GM21528 (cell line): Measurements from ENCODE around the gene CD2.

ENCODE experiments used
- ATAC-seq: cut with Tn5 transposase; IDR thresholded peaks from one replicate; pipeline ENCODE4 v1.9.1; 2021; ENCODE audit warnings: mild to moderate bottlenecking, moderate library complexity; ENCODE audit not compliant: unreplicated experiment, low FRiP score

The CD2 gene, protein sequence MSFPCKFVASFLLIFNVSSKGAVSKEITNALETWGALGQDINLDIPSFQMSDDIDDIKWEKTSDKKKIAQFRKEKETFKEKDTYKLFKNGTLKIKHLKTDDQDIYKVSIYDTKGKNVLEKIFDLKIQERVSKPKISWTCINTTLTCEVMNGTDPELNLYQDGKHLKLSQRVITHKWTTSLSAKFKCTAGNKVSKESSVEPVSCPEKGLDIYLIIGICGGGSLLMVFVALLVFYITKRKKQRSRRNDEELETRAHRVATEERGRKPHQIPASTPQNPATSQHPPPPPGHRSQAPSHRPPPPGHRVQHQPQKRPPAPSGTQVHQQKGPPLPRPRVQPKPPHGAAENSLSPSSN

DNA sequence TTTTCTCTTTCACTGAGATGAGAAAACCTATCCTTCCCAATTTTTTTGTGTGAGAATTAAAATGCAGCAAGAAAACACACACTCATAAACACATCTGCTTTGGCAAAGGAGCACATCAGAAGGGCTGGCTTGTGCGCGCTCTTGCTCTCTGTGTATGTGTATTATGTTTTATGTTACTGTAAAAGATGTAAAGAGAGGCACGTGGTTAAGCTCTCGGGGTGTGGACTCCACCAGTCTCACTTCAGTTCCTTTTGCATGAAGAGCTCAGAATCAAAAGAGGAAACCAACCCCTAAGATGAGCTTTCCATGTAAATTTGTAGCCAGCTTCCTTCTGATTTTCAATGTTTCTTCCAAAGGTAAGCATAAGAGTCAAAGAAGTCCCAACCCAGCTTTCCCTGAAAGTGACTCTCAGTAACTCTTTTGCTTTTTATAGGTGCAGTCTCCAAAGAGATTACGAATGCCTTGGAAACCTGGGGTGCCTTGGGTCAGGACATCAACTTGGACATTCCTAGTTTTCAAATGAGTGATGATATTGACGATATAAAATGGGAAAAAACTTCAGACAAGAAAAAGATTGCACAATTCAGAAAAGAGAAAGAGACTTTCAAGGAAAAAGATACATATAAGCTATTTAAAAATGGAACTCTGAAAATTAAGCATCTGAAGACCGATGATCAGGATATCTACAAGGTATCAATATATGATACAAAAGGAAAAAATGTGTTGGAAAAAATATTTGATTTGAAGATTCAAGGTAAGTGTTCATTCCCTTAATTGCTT lies at the start of gene CD2:
TSS of gene CD2 (plus strand) at position 233 of the 780 bp plus-strand sequence. CDS start at position 296, 63 bp downstream.
- no peak for ATAC-seq

DNA sequence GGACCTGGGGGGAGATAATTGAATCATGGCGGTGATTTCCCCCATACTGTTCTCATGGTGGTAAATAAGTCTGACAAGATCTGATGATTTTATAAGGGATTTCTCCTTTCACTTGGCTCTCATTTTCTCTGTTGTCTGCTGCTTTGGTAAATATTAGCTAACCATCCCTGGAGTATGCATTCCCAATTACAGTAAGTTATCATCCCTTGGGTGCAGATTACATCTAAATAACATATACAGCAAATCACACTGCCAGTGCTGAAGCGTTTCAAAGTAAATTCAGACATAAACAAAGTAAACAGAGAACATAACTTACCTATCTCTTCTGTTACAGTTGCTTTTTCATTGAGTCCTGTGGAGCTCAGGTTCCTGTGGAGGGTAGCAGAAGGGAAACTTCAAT lies 48.1 kb upstream of the CD2 start:
- ATAC-seq = no peak

GRCh38 chr1:116706841-116707240 lies 47.4 kb upstream of the CD2 start:
- ATAC-seq = no peak

GRCh38 chr1:116708255-116708900 lies 45.9 kb upstream of the CD2 start:
- ATAC-seq = no peak

DNA sequence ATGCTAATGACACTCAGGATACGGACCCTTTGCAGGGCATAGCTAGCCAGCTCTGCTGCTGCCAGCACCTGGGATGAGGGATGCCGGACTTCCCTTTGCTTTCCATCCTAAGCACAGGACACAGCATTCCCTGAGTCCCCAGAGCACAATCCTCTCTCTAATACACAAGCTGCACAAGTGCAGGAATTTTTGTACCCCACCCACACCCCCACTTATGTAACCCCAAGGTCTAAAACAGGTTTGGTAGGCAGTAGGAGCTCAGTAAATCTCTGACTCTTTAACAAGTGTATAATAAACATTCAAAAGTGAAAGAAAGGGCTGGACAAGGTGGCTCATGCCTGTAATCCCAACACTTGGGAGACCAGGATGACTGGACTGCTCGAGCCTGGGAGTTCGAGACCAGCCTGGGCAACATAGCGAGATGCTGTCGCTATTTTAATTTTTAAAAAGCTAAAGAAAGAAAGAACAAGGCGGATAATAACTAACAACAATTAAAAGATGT lies 44.5 kb upstream of the CD2 start:
- no peak for ATAC-seq

DNA sequence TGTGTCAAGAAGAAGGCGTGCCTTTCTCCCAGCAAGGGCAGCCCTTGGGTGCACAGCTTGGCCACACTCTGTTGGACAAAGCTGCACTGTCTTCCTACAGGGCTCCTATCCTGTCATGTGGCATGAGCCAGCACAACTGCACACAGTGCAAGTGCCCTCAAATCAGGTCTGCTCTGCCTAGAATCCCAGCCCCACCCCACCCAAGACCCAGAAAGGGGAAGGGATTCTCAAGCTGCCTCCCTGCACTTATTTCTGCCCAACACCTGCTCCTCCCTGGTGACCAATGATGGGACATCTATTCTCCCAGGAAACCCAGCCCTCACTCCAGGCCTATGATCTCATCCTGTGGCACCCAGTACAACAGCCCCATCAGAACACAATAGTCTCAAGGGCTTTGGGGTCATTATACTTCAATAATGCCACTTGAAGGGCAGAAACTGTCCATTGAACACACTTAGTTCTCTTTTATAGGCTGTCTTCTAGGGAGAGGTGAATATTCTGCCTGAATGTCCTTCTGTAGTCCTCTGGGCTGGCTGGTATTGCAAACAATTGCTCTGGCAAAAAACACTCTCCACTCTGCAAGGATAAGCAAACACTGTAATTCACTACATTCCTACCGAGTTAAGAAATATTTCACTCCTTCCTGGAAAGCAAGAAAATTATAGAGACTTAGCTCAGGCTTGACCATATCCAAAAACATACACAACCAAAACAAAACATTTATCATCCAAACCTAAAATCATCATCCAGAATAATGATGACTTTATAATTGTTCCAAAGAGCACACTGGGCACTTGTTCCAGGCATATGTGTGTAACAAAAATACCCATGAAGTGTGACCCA lies 43.6 kb upstream of the CD2 start:
- no peak for ATAC-seq

GRCh38 chr1:116711263-116711840 lies 42.9 kb upstream of the CD2 start:
- no peak for ATAC-seq

GRCh38 chr1:116712510-116712909 lies 41.7 kb upstream of the CD2 start:
- ATAC-seq = no peak

DNA sequence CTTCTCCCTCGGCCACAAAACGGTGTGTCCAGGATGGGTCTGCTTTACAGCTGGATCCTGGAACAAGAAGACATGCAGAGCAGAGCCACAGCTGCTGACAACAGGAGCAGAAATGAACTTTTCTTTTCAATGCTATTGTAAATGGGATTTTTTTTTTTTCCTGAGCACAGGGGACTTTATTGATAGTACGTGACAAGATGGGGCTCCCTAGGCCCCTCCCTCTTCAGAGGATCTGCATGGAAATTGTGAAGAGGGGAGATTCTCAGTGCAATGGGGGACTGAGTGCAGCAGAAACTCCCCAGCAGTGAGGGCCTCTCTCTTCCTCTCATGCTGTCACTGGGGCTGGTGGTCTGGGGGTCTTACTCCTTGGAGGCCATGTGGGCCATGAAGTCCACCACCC lies 40.8 kb upstream of the CD2 start:
- no peak for ATAC-seq

- no peak for ATAC-seq
These were observed 37.8 kb upstream of the CD2 start for GRCh38 chr1:116716391-116716790.

GRCh38 chr1:116717318-116717717 lies 36.9 kb upstream of the CD2 start:
- ATAC-seq = no peak

- no peak for ATAC-seq
These were observed 33.7 kb upstream of the CD2 start for GRCh38 chr1:116720364-116721038.

GRCh38 chr1:116721039-116721405 lies 33.2 kb upstream of the CD2 start:
- ATAC-seq = no peak

DNA sequence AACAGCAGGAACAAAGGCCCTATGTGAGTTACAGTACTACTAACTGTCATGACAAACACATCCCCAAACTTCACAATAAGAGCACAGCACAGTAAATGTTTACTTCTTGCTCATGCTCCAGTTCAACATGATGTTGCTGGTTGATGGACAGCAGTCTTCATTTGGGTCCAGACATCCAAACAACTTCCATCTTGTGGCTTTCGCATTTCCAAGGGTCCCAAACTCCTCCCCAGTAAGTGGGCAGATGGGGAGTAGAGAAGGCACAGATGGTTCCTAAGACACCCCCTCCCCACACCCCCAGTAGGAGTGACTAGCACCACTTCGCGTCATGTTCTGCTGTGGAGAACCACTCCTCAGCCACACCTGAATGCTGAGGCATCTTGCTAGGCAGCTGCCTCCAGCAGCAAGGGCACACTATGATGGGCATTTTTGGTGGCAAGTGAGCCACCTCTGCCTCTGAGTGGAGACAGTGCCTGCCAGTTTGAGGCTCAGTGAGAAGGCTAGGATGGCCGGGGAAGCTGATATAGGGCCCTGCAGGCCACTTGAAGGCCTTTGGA lies 32.7 kb upstream of the CD2 start:
- ATAC-seq = no peak

- no peak for ATAC-seq
These were observed 32.0 kb upstream of the CD2 start for GRCh38 chr1:116722016-116722838.

DNA sequence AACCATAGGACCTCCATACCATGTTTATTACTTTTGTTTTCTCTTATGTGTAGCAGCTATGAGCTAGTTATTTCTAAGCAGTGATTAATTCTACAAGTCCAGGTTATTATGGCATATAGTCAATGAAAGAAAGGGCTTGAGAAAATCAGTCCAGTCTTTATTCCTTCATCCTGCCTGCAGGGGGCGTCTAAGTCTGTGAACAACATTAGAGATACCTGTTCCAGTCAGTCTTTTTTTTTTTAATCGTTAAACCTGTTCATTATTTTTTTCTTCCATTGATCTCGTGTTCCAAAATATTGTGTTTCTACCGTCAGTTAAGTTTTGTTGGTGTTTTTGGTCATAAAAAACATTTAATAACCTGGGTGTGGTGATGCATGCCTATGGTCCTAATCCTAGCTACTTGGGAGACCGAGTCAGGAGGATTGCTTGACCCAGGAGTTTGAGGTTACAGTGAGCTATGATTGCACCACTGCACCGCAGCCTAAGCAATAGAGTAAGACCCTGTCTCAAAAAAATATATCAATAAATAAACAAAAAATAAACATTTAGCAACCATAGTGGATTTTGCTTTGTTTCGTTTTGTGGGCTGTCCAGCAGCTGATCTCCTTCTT lies 29.4 kb upstream of the CD2 start:
- ATAC-seq = no peak

GRCh38 chr1:116725798-116726197 lies 28.4 kb upstream of the CD2 start:
- no peak for ATAC-seq
